HCT116 (cell line): ENCODE measurements around the gene LRSAM1. TPM values are rescaled to one million over a fixed set of nuclear protein-coding genes. Genes with fewer than 3 reads are reported as not detected.

Experiments
- ATAC-seq: fragments of 200-7000 bp; cut with Tn5 transposase; 2 replicates; pipeline ENCODE4 v1.9.1; 2020; ENCODE audit warnings: mild to moderate bottlenecking, moderate library complexity
- BruUV-seq: library from RNA; stranded (reverse); fragments of 400-500 nt; replicated peaks from 2 replicates; lab custom pipeline; 2021; lab: Mats Ljungman, UMichigan
- CTCF ChIA-PET: fragments of 300-600 bp; sonication (Branson Sonifier 250); formaldehyde crosslinking; loops from one replicate; lab custom pipeline; 2021; ENCODE audit warnings: antibody characterized with exemption; lab: Charles Lee
- POLR2A ChIA-PET: fragments of 300-600, 350-600 bp; sonication (Branson Sonifier 250); formaldehyde crosslinking; loops from one replicate; lab custom pipeline; 2021; ENCODE audit warnings: antibody characterized with exemption; lab: Charles Lee
- RAD21 ChIA-PET, 2 experiments: fragments of 300-600 bp; sonication (Branson Sonifier 250); formaldehyde crosslinking; loops; one replicate each; lab custom pipeline; 2023; ENCODE audit warnings: low total read pairs in 2 of 2; ENCODE audit not compliant: uncharacterized antibody in 2 of 2, unreplicated experiment in 2 of 2, low non-redundant PET in 1 of 2; lab: Charles Lee
- DNase-seq: peaks from one replicate; pipeline ENCODE4 v3.0.0-alpha.2; 2010; ENCODE audit warnings: low read depth, low spot score
- H2AFZ ChIP-seq: fragments of 200-600 bp; shearing (Covaris generic), sonication (generic); 2 replicates; pipeline ENCODE4 v1.6.1; 2017; ENCODE audit warnings: low read depth, mixed run types, mixed read lengths, antibody characterized with exemption, low read length; ENCODE audit not compliant: poor library complexity, severe bottlenecking
- H3K27ac ChIP-seq: 2 replicates; pipeline ENCODE4 v1.5.1; 2012; ENCODE audit warnings: low read depth, low read length
- H3K27me3 ChIP-seq: fragments of 200-600 bp; sonication (generic); 2 replicates; pipeline ENCODE4 v1.6.1; 2016; ENCODE audit warnings: mixed run types, low read length, mixed read lengths; ENCODE audit not compliant: insufficient read depth
- H3K36me3 ChIP-seq, 2 experiments: fragments of 200-500 bp in 1 of 2; fragments of 200-600 bp in 1 of 2; sonication (Bioruptor generic) in 1 of 2; sonication (generic) in 1 of 2; 2 replicates each; pipeline versions ENCODE4 v1.5.1 to v1.6.1; 2014 to 2016; ENCODE audit warnings: low read length in 2 of 2, inconsistent platforms in 1 of 2, mixed read lengths in 1 of 2, mixed run types in 1 of 2; ENCODE audit not compliant: insufficient read depth in 2 of 2, control insufficient read depth in 1 of 2
- H3K4me1 ChIP-seq, 2 experiments: fragments of 200-600 bp in 1 of 2; sonication (generic) in 1 of 2; 2 replicates each; pipeline versions ENCODE4 v1.5.1 to v1.6.1; 2012 to 2017; ENCODE audit warnings: low read length in 2 of 2, inconsistent platforms in 1 of 2, mild to moderate bottlenecking in 1 of 2, mixed read lengths in 1 of 2, mixed run types in 1 of 2, moderate library complexity in 1 of 2; ENCODE audit not compliant: insufficient read depth in 2 of 2, control insufficient read depth in 1 of 2
- H3K4me2 ChIP-seq: fragments of 200-600 bp; sonication (generic); 2 replicates; pipeline ENCODE4 v1.6.1; 2017; ENCODE audit warnings: mixed run types, low read length, mixed read lengths
- H3K4me3 ChIP-seq, 2 experiments: fragments of 200-600 bp in 1 of 2; sonication (generic) in 1 of 2; replicated peaks in 1 of 2; 2 replicates each; pipeline ENCODE4 v1.5.1; 2011 to 2016; ENCODE audit warnings: low read length in 2 of 2, control low read depth in 1 of 2, low read depth in 1 of 2, mild to moderate bottlenecking in 1 of 2, mixed read lengths in 1 of 2, mixed run types in 1 of 2
- H3K79me2 ChIP-seq: fragments of 200-600 bp; sonication (generic); 2 replicates; pipeline ENCODE4 v1.6.1; 2017; ENCODE audit warnings: mild to moderate bottlenecking, mixed run types, low read length, moderate library complexity, mixed read lengths; ENCODE audit not compliant: insufficient read depth
- H3K9ac ChIP-seq: fragments of 200-600 bp; sonication (generic); 2 replicates; pipeline ENCODE4 v1.6.1; 2016; ENCODE audit warnings: low read length, mixed read lengths
- H3K9me2 ChIP-seq: fragments of 200-600 bp; sonication (generic), shearing (Covaris generic); 2 replicates; pipeline ENCODE4 v1.6.1; 2017; ENCODE audit warnings: mixed run types, mild to moderate bottlenecking, moderate library complexity; ENCODE audit not compliant: insufficient read depth
- H3K9me3 ChIP-seq, 2 experiments: fragments of 200-500 bp in 1 of 2; fragments of 200-600 bp in 1 of 2; sonication (Bioruptor generic) in 1 of 2; sonication (generic) in 1 of 2; 2 replicates each; pipeline ENCODE4 v1.6.1; 2014 to 2017; ENCODE audit warnings: low read length in 2 of 2, mixed read lengths in 2 of 2, inconsistent platforms in 1 of 2, low read depth in 1 of 2, mild to moderate bottlenecking in 1 of 2, mixed run types in 1 of 2, moderate library complexity in 1 of 2; ENCODE audit not compliant: control insufficient read depth in 1 of 2, insufficient read depth in 1 of 2
- H4K20me1 ChIP-seq: fragments of 200-600 bp; sonication (generic), shearing (Covaris generic); 2 replicates; pipeline ENCODE4 v1.6.1; 2017; ENCODE audit warnings: mixed run types, mild to moderate bottlenecking, moderate library complexity; ENCODE audit not compliant: insufficient read depth
- CBX3 ChIP-seq: IDR thresholded peaks from 2 replicates; pipeline ENCODE4 v1.6.1; 2012; ENCODE audit warnings: low read depth
- CEBPB ChIP-seq: IDR thresholded peaks from 2 replicates; pipeline ENCODE4 v1.6.1; 2012; ENCODE audit warnings: low read depth
- EGR1 ChIP-seq: IDR thresholded peaks from 2 replicates; pipeline ENCODE4 v1.6.1; 2012; ENCODE audit warnings: low read depth
- ELF1 ChIP-seq: IDR thresholded peaks from 2 replicates; pipeline ENCODE4 v1.6.1; 2012; ENCODE audit warnings: low read depth, borderline replicate concordance
- EZH2 ChIP-seq: fragments of 200-600 bp; sonication (generic); IDR thresholded peaks from 2 replicates; pipeline ENCODE4 v1.6.1; 2017; ENCODE audit warnings: antibody characterized with exemption, mixed run types
- EZH2phosphoT487 ChIP-seq: fragments of 200-600 bp; IDR thresholded peaks from 2 replicates; pipeline ENCODE4 v1.6.1; 2018; ENCODE audit warnings: antibody characterized with exemption, borderline replicate concordance
- FOSL1 ChIP-seq: IDR thresholded peaks from 2 replicates; pipeline ENCODE4 v1.6.1; 2012; ENCODE audit warnings: low read depth
- JUND ChIP-seq: IDR thresholded peaks from 2 replicates; pipeline ENCODE4 v1.6.1; 2012
- POLR2AphosphoS5 ChIP-seq: IDR thresholded peaks from 2 replicates; pipeline ENCODE4 v1.6.1; 2011; ENCODE audit warnings: mild to moderate bottlenecking, low read depth, low read length, moderate library complexity
- RAD21 ChIP-seq: IDR thresholded peaks from 2 replicates; pipeline ENCODE4 v1.6.1; 2012; ENCODE audit warnings: low read depth, mild to moderate bottlenecking
- SIN3A ChIP-seq: IDR thresholded peaks from 2 replicates; pipeline ENCODE4 v1.6.1; 2012; ENCODE audit warnings: low read depth
- SRF ChIP-seq: IDR thresholded peaks from 2 replicates; pipeline ENCODE4 v1.6.1; 2012; ENCODE audit warnings: low read depth
- ZFX ChIP-seq: fragments of 450-650 bp; IDR thresholded peaks from 2 replicates; pipeline ENCODE4 v1.6.1; 2017
- intact Hi-C: fragments of 100-400 bp; cut with micrococcal nuclease; formaldehyde crosslinking; loops from 2 replicates; pipeline ENCODE4 v1.10.0; 2022
- total RNA-seq: library from RNA; stranded (reverse); gene quantifications from one replicate; pipeline ENCODE4 v1.2.1, GENCODE V29; 2021; ENCODE audit not compliant: unreplicated experiment
- TF ChIP-seq, protein P1 (sequence below), 3 experiments: fragments of 200-600 bp in 1 of 3; sonication (generic) in 1 of 3; IDR thresholded peaks in 2 of 3; conservative IDR thresholded peaks in 1 of 3; 2 replicates each; pipeline ENCODE4 v1.5.1; 2012 to 2017; ENCODE audit warnings: low read depth in 2 of 3, low read length in 2 of 3, antibody characterized with exemption in 1 of 3, borderline replicate concordance in 1 of 3, control low read depth in 1 of 3, mild to moderate bottlenecking in 1 of 3, mixed read lengths in 1 of 3, mixed run types in 1 of 3, moderate library complexity in 1 of 3; ENCODE audit not compliant: insufficient read depth in 1 of 3
- TF ChIP-seq, protein P2 (sequence below): IDR thresholded peaks from 2 replicates; pipeline ENCODE4 v1.6.1; 2012
- TF ChIP-seq, protein P3 (sequence below): IDR thresholded peaks from 2 replicates; pipeline ENCODE4 v1.6.1; 2012; ENCODE audit warnings: low read depth

The LRSAM1 gene
- total RNA-seq, 1 experiment from 2014 or later = 25.9 TPM

DNA sequence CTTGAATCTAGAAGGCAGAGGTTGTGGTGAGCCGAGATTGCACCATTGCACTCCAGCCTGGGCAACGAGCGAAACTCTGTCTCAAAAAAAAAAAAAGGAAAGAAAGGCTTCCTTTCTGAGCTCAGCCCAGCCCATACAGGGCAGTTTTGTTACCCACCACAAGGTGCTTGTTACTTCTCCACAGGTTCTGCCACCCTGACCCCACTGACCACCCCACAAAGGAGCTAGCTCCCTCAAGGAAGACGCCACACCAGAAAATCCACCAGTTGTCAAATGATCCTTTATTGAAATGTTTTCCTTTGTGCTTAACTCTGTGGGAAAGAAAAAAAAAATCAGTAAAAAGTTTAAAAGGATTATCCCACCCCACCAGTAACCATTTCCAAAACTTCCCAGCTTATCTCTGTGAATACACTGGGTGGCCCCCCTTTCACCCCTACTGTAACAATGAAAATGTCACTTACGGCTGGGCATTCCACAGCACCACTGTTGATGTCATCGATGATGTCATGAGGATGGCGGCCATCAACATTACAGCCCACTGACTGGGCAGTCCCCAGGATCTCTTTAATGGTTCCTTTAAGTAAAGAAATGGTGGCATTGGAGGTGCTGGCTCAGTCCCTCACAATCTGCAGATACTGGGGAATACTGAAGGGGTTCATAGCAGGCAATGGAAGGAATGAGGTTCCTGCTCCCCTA is 3.7 kb upstream of the LRSAM1 start:
- intact Hi-C loops = no loop called here
- Histone ChIP-seq H3K27ac (peak overlapping the region; percentile 97; the same call in 1 of the 2 replicates), H4K20me1 (peaks cover 38% of the 10 kb centered on the region), H3K27me3 (no peaks in the 10 kb centered on the region), H3K4me1 (peaks cover 10 to 57% of the 10 kb centered on the region in 2 experiments), H3K9me2 (no peaks in the 10 kb centered on the region), H3K36me3 (peaks cover 31 to 63% of the 10 kb centered on the region in 2 experiments), H3K4me2 (no peak overlapping the region), H3K9me3 (no peaks in the 10 kb centered on the region), H3K9ac (no peak overlapping the region), H2AFZ (no peak overlapping the region), H3K4me3 (no peak overlapping the region), H3K79me2 (peaks cover 39% of the 10 kb centered on the region)
- TF ChIP-seq EZH2phosphoT487 (no peak), POLR2AphosphoS5 (no peak; the same call in 1 of the 2 replicates), RAD21 (no peak), FOSL1 (no peak), CBX3 (no peak), SIN3A (no peak), JUND (no peak), CEBPB (no peak), ZFX (no peak), SRF (no peak), EZH2 (no peak), ELF1 (no peak), EGR1 (no peak)
- TF ChIP-seq, protein P1, sequence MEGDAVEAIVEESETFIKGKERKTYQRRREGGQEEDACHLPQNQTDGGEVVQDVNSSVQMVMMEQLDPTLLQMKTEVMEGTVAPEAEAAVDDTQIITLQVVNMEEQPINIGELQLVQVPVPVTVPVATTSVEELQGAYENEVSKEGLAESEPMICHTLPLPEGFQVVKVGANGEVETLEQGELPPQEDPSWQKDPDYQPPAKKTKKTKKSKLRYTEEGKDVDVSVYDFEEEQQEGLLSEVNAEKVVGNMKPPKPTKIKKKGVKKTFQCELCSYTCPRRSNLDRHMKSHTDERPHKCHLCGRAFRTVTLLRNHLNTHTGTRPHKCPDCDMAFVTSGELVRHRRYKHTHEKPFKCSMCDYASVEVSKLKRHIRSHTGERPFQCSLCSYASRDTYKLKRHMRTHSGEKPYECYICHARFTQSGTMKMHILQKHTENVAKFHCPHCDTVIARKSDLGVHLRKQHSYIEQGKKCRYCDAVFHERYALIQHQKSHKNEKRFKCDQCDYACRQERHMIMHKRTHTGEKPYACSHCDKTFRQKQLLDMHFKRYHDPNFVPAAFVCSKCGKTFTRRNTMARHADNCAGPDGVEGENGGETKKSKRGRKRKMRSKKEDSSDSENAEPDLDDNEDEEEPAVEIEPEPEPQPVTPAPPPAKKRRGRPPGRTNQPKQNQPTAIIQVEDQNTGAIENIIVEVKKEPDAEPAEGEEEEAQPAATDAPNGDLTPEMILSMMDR (IDR thresholded peaks at IDR 0.05 in 2 of 3, conservative IDR thresholded peaks at IDR 0.05 in 1 of 3; ENCODE audit: borderline replicate concordance in 1 of 3, insufficient read depth in 1 of 3, low read depth in 2 of 3, low read length in 2 of 3) = no peak
- TF ChIP-seq, protein P2, sequence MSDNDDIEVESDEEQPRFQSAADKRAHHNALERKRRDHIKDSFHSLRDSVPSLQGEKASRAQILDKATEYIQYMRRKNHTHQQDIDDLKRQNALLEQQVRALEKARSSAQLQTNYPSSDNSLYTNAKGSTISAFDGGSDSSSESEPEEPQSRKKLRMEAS = no peak
- TF ChIP-seq, protein P3, sequence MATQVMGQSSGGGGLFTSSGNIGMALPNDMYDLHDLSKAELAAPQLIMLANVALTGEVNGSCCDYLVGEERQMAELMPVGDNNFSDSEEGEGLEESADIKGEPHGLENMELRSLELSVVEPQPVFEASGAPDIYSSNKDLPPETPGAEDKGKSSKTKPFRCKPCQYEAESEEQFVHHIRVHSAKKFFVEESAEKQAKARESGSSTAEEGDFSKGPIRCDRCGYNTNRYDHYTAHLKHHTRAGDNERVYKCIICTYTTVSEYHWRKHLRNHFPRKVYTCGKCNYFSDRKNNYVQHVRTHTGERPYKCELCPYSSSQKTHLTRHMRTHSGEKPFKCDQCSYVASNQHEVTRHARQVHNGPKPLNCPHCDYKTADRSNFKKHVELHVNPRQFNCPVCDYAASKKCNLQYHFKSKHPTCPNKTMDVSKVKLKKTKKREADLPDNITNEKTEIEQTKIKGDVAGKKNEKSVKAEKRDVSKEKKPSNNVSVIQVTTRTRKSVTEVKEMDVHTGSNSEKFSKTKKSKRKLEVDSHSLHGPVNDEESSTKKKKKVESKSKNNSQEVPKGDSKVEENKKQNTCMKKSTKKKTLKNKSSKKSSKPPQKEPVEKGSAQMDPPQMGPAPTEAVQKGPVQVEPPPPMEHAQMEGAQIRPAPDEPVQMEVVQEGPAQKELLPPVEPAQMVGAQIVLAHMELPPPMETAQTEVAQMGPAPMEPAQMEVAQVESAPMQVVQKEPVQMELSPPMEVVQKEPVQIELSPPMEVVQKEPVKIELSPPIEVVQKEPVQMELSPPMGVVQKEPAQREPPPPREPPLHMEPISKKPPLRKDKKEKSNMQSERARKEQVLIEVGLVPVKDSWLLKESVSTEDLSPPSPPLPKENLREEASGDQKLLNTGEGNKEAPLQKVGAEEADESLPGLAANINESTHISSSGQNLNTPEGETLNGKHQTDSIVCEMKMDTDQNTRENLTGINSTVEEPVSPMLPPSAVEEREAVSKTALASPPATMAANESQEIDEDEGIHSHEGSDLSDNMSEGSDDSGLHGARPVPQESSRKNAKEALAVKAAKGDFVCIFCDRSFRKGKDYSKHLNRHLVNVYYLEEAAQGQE = no peak
- RAD21 ChIA-PET = no interaction called here
- DNase-seq (no peak), ATAC-seq (no peak)
- POLR2A ChIA-PET = interaction anchor here (1.5 kb wide), 1 partner anchor 223 kb away, joined by 3 read pairs; no protein-coding TSS in a partner anchor
- no TSS peak for BruUV-seq
- CTCF ChIA-PET = no interaction called here
